ENCODE data around the gene CCDC182. TPM values are rescaled to one million over a fixed set of nuclear protein-coding genes. Genes with fewer than 3 reads are reported as not detected.

CCDC182 gene
- total RNA-seq, 4 donors from 2014 or later: not detected

DNA sequence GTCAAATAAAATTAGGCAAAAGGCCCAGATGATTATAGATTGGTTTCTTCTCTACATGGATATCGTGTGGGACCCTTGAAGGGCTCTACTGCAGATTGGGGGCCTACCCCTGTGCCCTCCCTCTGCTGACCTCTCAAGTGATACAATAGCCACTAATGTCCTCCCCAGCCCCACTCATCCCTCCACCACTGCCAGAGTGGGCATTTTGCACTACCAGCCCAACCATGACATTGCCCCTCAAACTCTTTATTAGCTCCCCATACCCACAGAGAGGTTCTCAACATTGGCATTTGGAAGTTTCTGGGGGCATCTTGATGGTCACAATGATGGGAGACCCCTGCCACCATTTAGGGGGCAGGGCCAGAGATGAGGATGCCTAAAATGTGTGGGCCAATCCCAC is 41.8 kb downstream of the CCDC182 start:
- no peaks in the 10 kb centered on the region for H3K4me1 ChIP-seq
- no peaks in the 10 kb centered on the region for H3K9me3 ChIP-seq
- 95 to 100% methylated on average over 1 of the region's 1 CpG for WGBS, 2 donors
- H3K27me3 ChIP-seq: no peaks in the 10 kb centered on the region
- intact Hi-C loops (cut with DNase I): no loop called here
- H3K27ac ChIP-seq: no peak overlapping the region
- no peak overlapping the region for H3K4me3 ChIP-seq (replicated peaks in 1 of 3)
- no peak for TF ChIP-seq POLR2A (IDR thresholded peaks at IDR 0.05)
- TF ChIP-seq, protein P1, sequence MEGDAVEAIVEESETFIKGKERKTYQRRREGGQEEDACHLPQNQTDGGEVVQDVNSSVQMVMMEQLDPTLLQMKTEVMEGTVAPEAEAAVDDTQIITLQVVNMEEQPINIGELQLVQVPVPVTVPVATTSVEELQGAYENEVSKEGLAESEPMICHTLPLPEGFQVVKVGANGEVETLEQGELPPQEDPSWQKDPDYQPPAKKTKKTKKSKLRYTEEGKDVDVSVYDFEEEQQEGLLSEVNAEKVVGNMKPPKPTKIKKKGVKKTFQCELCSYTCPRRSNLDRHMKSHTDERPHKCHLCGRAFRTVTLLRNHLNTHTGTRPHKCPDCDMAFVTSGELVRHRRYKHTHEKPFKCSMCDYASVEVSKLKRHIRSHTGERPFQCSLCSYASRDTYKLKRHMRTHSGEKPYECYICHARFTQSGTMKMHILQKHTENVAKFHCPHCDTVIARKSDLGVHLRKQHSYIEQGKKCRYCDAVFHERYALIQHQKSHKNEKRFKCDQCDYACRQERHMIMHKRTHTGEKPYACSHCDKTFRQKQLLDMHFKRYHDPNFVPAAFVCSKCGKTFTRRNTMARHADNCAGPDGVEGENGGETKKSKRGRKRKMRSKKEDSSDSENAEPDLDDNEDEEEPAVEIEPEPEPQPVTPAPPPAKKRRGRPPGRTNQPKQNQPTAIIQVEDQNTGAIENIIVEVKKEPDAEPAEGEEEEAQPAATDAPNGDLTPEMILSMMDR (IDR thresholded peaks at IDR 0.05): no peak
- H3K36me3 ChIP-seq: no peaks in the 10 kb centered on the region
- no peak for DNase-seq

DNA sequence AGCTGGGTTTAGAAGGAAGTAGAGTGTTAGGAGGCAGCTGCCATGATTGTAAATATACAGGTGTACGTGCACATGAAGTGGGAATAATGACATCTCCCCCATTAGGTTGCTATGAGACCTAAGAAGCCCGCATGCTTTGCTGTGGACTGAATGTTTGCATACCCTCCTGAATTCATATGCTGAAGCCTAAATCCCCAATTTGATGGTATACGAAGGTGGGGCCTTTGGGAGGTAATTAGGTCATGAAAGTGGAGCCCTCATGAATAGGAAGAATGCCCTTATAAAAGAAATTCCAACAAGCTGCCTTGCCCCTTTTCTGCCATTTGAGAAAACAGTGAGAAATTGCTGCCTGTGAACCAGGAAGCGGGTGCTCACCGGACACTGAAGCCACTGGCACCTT is 44.0 kb downstream of the CCDC182 start:
- 92 to 96% methylated on average over 5 of the region's 5 CpGs for WGBS, 2 donors
- no peak for TF ChIP-seq POLR2A (IDR thresholded peaks at IDR 0.05)
- TF ChIP-seq, protein P1 (IDR thresholded peaks at IDR 0.05): no peak

DNA sequence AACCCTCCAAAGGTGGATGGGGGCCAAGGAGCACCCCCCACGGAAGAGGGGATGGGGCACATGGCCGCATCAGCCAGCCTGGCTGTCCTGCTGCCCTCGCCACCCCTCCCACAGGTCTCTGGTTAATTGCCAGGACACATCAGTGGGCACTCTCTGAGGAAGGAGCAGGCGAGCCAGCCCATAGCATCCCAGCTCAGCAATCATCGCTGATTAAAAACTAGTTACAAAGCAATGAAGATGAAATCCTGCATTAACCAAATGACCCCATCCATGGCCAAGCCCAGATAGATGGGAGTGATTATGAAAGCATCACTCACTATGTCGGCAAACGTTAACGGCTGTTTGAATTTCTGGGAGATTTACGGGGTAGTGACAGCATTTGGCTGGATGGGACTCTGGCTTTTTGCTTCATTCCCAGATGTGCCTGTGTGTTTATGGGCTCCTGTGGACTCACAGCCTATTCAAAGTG is 45.3 kb downstream of the CCDC182 start:
- no peak overlapping the region for H3K27ac ChIP-seq
- TF ChIP-seq, protein P1 (IDR thresholded peaks at IDR 0.05): no peak
- no peak for TF ChIP-seq POLR2A (IDR thresholded peaks at IDR 0.05)
- H3K9me3 ChIP-seq: no peaks in the 10 kb centered on the region
- no peak overlapping the region for H3K4me3 ChIP-seq (replicated peaks in 1 of 3)
- H3K27me3 ChIP-seq: no peaks in the 10 kb centered on the region
- no peaks in the 10 kb centered on the region for H3K4me1 ChIP-seq
- H3K36me3 ChIP-seq: no peaks in the 10 kb centered on the region
- intact Hi-C loops (cut with DNase I): no loop called here
- no peak for DNase-seq
- 79 to 86% methylated on average over 9 of the region's 9 CpGs for WGBS, 2 donors

More for the DNA sequence above, 44.0 kb downstream of the CCDC182 start:
- no peaks in the 10 kb centered on the region for H3K4me1 ChIP-seq
- H3K27me3 ChIP-seq: no peaks in the 10 kb centered on the region
- intact Hi-C loops (cut with DNase I): no loop called here
- no peak for DNase-seq
- H3K27ac ChIP-seq: no peak overlapping the region
- no peaks in the 10 kb centered on the region for H3K9me3 ChIP-seq
- H3K36me3 ChIP-seq: no peaks in the 10 kb centered on the region
- H3K4me3 ChIP-seq (replicated peaks in 1 of 3): no peak overlapping the region

DNA sequence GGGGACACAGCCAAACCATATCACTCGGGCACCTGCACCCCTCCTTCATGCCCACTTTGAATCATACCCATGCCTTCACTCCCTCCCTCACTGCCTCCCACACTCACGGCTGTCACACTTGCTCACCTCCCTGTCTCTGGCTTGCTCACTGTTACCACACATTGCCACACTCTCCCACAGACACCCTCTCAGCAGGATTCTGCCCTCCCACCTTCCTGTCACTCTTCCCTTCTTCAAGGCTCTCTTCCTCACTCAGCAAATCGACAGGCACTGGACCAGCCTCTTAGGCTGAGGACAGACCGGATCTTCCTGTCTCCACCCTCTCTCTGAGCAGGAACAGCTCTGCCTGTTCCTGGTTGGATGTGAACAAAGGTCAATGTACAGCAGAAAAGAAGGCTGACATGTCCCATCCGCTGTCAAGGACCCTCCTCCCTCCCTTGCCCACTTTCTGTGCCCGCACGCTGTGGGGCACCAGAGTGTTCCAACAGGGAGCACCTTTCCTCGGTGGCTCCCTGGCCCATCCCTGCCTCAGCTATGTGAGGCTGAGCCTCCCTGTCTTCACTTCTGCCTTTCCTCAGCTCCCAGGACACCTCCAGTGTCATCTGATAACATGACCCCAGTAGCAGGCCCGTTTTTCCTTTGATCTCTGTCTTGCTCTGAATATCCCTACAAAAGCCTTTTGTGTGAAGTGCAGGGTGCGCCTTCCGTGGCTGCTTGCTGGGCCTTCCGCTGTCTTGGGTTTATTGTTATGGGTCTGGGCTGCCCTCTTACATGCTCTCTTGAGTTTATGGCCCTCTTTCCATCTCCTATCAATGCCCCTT is 47.0 kb downstream of the CCDC182 start:
- H3K4me1 ChIP-seq: no peaks in the 10 kb centered on the region
- WGBS, 2 donors: 74 to 75% methylated on average over 12 of the region's 12 CpGs
- no peak overlapping the region for H3K27ac ChIP-seq
- no peak for DNase-seq
- H3K27me3 ChIP-seq: no peaks in the 10 kb centered on the region
- H3K9me3 ChIP-seq: no peaks in the 10 kb centered on the region
- H3K4me3 ChIP-seq (replicated peaks in 1 of 3): no peak overlapping the region
- intact Hi-C loops (cut with DNase I): no loop called here
- no peak for TF ChIP-seq POLR2A (IDR thresholded peaks at IDR 0.05)
- TF ChIP-seq, protein P1 (IDR thresholded peaks at IDR 0.05): no peak
- no peaks in the 10 kb centered on the region for H3K36me3 ChIP-seq

DNA sequence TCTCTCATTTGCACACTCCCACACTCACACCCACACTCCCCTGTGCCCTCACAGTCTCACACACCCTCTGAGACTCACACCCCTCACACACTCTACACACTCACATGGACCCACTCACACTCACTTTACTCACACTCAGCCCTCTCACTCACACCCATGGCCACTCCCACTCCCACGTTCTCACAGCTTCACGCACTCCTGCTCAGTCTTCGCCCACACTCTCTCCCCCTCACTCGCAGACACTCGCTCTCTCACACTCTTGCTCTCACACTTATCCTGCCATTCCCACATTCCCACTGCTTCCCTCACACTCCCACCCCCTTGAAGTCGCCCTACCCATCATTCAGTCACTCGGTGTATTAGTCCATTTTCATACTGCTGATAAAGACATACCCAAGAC is 47.9 kb downstream of the CCDC182 start:
- Histone ChIP-seq H3K4me1 (no peaks in the 10 kb centered on the region), H3K27me3 (no peaks in the 10 kb centered on the region), H3K36me3 (no peaks in the 10 kb centered on the region), H3K27ac (no peak overlapping the region), H3K9me3 (no peaks in the 10 kb centered on the region), H3K4me3 (replicated peaks in 1 of 3) (no peak overlapping the region)
- intact Hi-C loops (cut with DNase I): no loop called here
- TF ChIP-seq POLR2A (IDR thresholded peaks at IDR 0.05): no peak
- TF ChIP-seq, protein P1 (IDR thresholded peaks at IDR 0.05): no peak
- DNase-seq: no peak
- 91 to 93% methylated on average over 7 of the region's 7 CpGs for WGBS, 2 donors
